NK-92 (cell line): ENCODE data around the gene UTF1.

Experiments used
- DNase-seq: peaks from one replicate; lab custom pipeline; 2025; ENCODE audit not compliant: unreplicated experiment; lab: John Stamatoyannopoulos, UW

UTF1 gene

GRCh38 chr10:133230044-133230361 lies at the start of gene UTF1:
Gene UTF1 (plus strand): TSS chr10:133230217. CDS start chr10:133230289, 72 bp downstream.
- DNase-seq, result no peak

DNA sequence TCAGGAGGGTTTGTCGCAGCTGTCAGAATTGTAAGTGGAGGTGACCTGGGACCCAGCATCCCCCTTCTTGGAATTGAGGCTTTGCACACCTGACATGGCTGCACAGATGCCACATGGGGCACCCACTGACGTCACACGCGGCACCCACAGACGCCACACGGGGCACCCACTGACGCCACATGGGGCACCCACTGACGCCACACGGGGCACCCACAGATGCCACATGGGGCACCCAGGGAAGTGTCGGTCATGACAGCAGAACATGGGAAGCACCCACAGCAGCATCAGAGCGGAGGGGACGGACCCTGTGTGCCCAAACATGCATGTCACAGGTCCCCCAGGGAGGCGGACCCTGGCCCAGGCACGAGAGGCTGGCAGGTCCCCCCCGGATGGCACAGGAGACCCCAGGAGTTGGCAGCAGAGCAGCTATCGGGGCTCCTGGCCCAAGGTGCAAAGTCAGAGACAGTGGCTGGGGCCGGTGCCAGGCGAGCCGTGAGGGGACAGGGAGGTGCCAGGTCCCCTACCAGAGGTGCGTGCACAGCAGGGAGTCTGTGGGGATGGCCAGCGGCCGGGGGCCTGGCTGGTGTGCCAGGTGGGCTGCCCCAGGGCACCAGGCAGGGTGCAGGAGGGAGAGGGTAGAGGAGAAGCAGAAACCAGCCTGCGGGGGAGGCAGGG lies 48.9 kb upstream of the UTF1 start:
- no peak for DNase-seq

- DNase-seq, result no peak
Observed at GRCh38 chr10:133182190-133182589, 47.8 kb upstream of the UTF1 start.

GRCh38 chr10:133182791-133183645 lies 47.0 kb upstream of the UTF1 start:
- no peak for DNase-seq

- no peak for DNase-seq
Observed at GRCh38 chr10:133183646-133184378, 46.2 kb upstream of the UTF1 start.

DNA sequence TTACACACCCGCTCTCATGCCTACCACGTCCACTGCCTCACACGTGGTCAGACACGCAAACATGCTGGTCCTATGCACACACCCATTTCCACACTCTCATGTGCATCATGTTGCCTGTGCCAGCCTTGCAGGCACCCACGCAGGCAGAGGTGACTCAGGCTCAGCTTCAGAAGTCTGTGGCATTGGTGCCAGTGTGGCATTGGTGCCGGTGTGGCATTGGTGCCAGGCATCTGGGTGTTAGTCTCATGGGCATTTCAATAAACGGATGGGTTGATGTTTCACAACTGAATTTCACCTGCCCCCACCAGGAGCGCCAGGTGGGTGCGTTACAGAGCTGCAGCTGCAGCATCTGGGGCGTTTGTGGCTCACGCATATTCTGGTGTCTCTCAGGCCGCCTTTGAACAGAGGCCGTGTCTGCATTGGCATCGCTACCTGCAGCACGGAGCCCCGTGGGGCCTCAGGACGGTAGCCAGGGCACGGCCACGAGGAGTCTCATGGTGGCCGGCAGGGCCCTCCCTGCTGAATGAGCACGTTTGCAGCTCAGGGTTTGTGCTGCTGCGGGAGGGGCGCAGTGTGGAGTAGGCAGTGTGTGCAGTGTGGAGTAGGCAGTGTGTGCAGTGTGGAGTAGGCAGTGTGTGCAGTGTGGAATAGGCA lies 45.3 kb upstream of the UTF1 start:
- DNase-seq, result no peak

DNA sequence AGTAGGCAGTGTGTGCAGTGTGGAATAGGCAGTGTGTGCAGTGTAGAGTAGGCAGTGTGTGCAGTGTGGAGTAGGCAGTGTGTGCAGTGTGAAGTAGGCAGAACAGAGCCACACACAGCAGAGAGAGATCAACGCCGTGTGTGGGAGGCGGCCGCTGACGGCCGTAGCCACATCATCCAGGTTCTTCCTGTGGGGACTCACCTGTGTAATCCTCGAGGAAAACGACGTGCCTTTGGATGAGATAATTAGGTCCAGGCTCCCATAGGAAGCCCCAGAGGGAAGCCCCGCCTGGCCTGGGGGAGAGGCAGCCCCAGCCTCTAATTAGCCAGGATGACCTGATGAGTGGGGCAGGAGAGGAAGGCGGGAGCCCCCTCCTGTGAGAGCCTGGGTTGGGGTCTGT lies 44.6 kb upstream of the UTF1 start:
- no peak for DNase-seq

GRCh38 chr10:133185916-133186315 lies 44.1 kb upstream of the UTF1 start:
- no peak for DNase-seq

GRCh38 chr10:133186416-133187090 lies 43.5 kb upstream of the UTF1 start:
- DNase-seq, result no peak

GRCh38 chr10:133187091-133187905 lies 42.7 kb upstream of the UTF1 start:
- no peak for DNase-seq

DNA sequence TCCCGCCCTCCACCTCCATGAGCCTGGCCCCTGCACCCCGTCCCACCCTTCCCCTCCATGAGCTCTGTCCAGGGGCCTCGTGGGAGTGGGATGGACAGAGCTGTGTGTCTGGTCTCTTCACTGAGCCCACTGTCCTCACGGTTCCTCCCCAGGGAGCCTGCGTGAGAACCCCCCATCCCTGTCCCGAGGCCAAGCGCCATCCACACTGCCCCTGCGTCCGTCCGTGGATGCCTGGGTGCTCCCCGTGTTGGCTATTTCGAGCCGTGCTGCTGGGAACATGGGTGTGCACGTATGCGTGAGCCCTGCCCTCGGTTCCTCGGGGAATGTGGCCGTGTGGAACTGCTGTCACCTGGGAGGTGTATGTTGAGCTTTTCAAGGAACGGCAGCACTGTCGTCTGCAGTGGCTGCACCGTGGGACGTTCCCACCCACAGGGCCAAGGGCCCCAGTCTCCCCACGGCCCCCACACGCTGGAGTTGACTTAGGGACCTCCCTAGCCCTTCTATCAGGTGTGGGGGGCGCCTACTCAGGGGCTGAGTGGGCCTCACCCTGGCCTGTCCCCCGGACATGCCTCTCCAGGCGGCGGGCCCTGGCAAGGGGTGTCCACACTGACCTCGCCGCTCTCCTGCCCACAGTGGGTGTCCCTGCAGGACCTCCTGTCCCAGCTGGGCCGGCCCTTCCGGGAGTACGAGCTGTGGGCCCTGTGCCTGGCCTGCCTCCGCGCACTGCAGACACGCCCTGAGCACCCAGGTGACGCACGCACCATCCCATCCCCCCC lies 41.9 kb upstream of the UTF1 start:
- no peak for DNase-seq

- DNase-seq, result no peak
Observed at GRCh38 chr10:133189256-133189655, 40.8 kb upstream of the UTF1 start.

DNA sequence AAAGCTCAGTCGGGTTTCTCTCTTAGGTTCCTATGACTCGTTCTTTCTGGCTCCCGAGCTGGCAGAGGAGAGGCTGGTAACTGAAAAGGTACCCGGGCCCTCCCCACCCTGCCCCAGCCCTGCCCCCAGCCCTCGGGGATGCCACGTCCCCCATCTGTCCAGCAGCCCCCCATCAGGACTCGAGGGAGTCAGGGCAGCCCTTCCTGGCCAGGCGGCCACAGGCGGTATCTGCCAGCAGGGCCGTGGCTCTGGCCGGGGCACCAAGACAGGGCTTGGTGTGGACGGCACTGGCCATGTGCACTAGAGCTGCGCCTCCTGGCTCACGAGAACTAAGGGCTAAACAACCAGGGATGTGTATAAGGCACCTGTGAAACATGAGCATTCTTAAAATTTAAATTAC lies 40.3 kb upstream of the UTF1 start:
- DNase-seq, result no peak

GRCh38 chr10:133190225-133190624 lies 39.8 kb upstream of the UTF1 start:
- DNase-seq, result no peak

GRCh38 chr10:133191651-133192050 lies 38.4 kb upstream of the UTF1 start:
- DNase-seq, result no peak

GRCh38 chr10:133194151-133194550 lies 35.9 kb upstream of the UTF1 start:
- no peak for DNase-seq

DNA sequence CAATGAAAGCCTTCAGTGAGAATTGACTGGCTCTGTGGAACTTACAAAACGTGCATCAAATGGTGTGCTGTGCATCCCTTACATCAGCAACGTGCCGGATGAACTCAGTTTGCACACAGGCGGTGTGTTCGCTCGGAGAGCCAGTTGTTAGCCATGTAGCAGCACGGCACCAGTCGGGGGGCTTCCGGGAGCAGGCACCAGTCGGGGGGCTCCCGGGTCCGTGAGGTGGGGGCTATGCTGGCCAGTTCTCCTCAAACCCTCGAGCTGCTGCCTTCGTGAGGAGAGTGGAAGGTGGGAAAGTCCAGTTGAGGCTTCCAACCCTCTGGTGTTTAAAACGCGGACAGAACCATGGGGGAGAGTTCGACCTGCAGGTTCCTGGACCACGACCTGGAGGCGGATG lies 34.9 kb upstream of the UTF1 start:
- no peak for DNase-seq

DNA sequence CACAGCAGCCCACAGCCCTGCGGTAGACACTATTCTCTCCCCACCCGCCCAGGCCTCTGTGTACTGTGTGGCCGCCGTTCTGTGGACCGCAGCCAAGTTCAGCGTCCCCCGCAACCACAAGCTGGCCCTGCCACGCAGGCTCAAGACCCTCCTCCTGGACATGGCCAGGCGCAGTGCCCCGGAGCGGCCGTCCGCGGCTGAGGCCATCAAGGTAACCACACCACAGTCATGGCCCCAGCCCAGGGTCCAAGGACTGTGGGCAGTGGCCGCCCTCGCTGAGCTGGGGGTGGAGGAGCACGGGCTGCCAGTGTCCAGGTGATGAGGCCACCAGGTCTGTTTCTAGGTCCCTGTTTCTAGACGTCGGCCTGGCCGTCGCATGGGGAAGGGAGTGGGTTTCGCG lies 34.4 kb upstream of the UTF1 start:
- DNase-seq, result no peak

DNA sequence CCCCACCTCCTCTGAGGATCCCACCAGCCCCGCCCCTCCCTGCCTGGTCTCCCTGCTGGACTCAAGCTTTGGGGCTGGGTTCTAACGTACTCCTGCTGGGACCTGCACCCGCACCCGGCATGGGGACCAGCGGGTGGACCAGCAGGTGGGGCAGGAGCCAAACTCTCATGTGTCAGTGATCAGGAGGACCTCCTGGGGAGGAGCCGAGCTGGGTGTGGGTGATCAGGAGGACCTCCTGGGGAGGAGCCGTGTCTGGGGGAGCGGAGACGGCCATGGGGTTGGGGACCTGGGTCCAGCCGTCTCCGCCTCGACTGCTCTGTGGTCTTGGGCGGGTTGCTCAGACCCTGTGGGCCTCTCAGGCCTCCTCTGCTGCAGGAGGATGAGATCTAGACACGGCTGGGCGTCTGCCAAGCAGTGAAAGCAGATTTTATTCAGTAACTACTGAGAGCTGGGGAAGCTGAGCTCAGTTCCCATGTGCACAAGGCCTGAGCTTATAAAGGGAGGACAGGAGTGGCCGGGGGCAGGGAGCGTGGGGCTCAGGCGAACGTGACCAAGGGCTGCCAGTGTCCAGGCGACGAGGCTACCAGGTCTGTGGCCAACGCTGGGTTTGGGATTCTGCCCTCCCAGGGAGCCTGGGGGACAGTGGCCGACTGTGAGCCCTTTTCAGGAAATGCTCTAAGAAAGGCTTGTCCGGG lies 33.6 kb upstream of the UTF1 start:
- DNase-seq, result no peak
